Measurements from ENCODE around the gene TELO2.

TELO2 gene

GRCh38 chr16:1457489-1458245 is 35.5 kb upstream of the TELO2 start:
- FAIRE-seq, result no peak
- no peak for DNase-seq (ENCODE audit: insufficient read length, low spot score)
- no peak for TF ChIP-seq CTCF (IDR thresholded peaks at IDR 0.05; ENCODE audit: insufficient read depth, missing control alignments)

- DNase-seq (ENCODE audit: insufficient read length, low spot score), result no peak
- FAIRE-seq, result no peak
- TF ChIP-seq CTCF (IDR thresholded peaks at IDR 0.05; ENCODE audit: insufficient read depth, missing control alignments), result no peak
These were observed 34.7 kb upstream of the TELO2 start for GRCh38 chr16:1458336-1458976.

DNA sequence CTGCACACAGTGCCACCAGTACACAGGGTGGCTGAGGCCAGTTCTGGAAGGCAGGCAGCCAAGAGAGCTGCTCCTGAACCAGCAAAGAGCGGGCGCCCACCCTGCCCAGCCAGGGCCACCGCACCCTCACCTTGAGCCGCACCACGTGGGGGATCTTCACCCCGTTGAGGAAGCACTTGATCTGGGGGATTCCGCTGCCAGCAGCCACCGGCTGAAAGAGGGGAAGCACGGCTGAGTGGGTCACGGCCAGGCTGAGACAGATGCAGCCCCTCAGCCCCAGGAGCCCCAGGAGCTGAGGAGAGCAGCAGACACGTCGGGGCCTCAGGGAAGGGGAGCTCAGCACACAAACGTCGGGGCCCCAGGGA is 34.2 kb upstream of the TELO2 start:
- TF ChIP-seq CTCF (IDR thresholded peaks at IDR 0.05; ENCODE audit: insufficient read depth, missing control alignments), result no peak
- FAIRE-seq, result no peak
- DNase-seq (ENCODE audit: insufficient read length, low spot score), result no peak

- no peak for FAIRE-seq
- no peak for TF ChIP-seq CTCF (IDR thresholded peaks at IDR 0.05; ENCODE audit: insufficient read depth, missing control alignments)
- DNase-seq (ENCODE audit: insufficient read length, low spot score), result no peak
These were observed 33.2 kb upstream of the TELO2 start for GRCh38 chr16:1459967-1460366.

- no peak for FAIRE-seq
- TF ChIP-seq CTCF (IDR thresholded peaks at IDR 0.05; ENCODE audit: insufficient read depth, missing control alignments), result no peak
These were observed 32.5 kb upstream of the TELO2 start for GRCh38 chr16:1460602-1461138.

DNA sequence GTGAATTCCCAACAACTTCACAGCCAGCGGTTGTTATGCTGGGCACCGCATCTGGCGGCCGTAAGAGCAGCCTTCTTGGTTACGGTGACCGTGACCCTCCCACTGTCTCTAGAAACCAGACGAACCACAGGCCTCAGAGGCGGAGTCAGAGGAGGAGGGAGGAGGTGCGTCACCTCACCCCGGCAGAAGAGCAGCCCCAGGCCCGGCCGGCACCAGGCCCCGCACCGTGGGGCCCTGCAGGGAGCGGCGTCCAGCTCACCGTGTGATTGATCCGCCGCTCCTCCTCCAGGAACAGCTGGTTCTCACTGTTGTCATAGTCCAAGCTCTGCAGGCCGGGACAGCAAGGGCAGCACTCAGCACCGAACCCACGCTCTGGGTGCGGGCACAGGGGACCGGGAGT is 32.0 kb upstream of the TELO2 start:
- no peak for FAIRE-seq
- no peak for TF ChIP-seq CTCF (IDR thresholded peaks at IDR 0.05; ENCODE audit: insufficient read depth, missing control alignments)
- DNase-seq (ENCODE audit: insufficient read length, low spot score), result no peak

More at GRCh38 chr16:1460602-1461138, 32.5 kb upstream of the TELO2 start:
- DNase-seq (ENCODE audit: insufficient read length, low spot score), result no peak
